ENCODE data around the gene PDK4. TPM values are rescaled to one million over a fixed set of nuclear protein-coding genes. Genes with fewer than 3 reads are reported as not detected.

The PDK4 gene
- total and polyA plus RNA-seq, 7 donors: 174 to 3,046 (median 2,751) TPM

DNA sequence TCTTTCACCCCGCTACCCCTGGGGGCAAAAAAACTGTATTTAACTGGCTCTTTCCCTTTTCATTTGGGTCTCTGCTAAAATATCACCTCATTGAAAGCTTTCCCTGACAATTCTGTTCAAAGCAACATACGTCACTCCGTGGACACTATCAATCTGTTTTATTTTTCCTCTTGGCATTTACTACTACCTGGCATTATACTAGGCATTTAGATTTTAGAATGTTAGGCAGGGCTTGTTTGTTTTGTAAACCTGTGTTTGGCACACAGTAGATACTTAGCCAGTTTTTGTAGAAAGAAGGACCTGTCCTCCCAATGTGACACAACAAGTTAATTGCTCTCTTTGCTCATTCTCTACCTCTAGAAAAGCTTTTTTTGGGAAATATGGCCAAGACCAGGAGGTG, 26.5 kb upstream of the PDK4 start:
- Histone ChIP-seq H3K9me3 (no peaks in the 10 kb centered on the region), H3K36me3 (ENCODE audit: insufficient read depth in 1 of 2, low read depth in 1 of 2) (no peaks in the 10 kb centered on the region), H3K4me3 (no peak overlapping the region), H3K4me1 (peaks cover 3% of the 10 kb centered on the region), H3K27me3 (ENCODE audit: insufficient read depth in 3 of 3, low read length in 2 of 3) (no peaks in the 10 kb centered on the region), H3K27ac (no peak overlapping the region)
- intact Hi-C loops (cut with DNase I): no loop called here
- TF ChIP-seq, protein P1, sequence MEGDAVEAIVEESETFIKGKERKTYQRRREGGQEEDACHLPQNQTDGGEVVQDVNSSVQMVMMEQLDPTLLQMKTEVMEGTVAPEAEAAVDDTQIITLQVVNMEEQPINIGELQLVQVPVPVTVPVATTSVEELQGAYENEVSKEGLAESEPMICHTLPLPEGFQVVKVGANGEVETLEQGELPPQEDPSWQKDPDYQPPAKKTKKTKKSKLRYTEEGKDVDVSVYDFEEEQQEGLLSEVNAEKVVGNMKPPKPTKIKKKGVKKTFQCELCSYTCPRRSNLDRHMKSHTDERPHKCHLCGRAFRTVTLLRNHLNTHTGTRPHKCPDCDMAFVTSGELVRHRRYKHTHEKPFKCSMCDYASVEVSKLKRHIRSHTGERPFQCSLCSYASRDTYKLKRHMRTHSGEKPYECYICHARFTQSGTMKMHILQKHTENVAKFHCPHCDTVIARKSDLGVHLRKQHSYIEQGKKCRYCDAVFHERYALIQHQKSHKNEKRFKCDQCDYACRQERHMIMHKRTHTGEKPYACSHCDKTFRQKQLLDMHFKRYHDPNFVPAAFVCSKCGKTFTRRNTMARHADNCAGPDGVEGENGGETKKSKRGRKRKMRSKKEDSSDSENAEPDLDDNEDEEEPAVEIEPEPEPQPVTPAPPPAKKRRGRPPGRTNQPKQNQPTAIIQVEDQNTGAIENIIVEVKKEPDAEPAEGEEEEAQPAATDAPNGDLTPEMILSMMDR (IDR thresholded peaks at IDR 0.05): no peak
- DNase-seq (no peak), ATAC-seq (no peak)
- WGBS, 3 donors: 90 to 95% (median 93%) methylated on average over 3 of the region's 3 CpGs

DNA sequence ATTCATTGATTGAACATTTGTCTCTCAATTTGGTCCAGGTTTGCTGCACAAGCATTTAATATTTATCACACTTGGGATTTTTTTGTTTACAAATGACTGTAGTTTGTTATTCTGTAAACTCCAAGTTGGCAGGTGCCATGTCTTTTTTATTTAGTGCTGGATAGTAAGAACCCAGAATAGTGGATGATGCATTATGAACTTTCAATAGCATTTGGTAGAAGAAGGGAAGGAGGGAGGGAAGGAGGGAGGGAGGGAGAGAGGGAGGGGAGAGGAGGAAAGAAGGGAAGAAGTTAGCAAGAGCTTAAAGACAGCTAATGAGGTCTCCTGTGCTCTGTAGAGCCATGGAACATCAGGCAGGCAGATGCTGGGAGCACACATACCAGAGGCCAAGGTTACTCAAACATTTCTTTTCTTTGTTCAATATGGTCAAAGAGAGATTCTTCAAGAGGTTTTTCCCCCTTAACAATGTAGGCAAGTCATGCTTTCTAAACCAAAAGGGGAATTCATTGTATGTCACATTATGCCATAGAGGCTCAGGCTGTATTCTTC, 25.8 kb upstream of the PDK4 start:
- TF ChIP-seq, protein P1 (IDR thresholded peaks at IDR 0.05): no peak
- intact Hi-C loops (cut with DNase I): no loop called here
- no peaks in the 10 kb centered on the region for H3K36me3 ChIP-seq (ENCODE audit: insufficient read depth in 1 of 2, low read depth in 1 of 2)
- no peaks in the 10 kb centered on the region for H3K9me3 ChIP-seq
- DNase-seq: no peak
- H3K27ac ChIP-seq: no peak overlapping the region
- ATAC-seq: peak; percentile 69 to 83 (median 76)
- no peak overlapping the region for H3K4me3 ChIP-seq
- H3K4me1 ChIP-seq: peaks cover 3% of the 10 kb centered on the region
- no peaks in the 10 kb centered on the region for H3K27me3 ChIP-seq (ENCODE audit: insufficient read depth in 3 of 3, low read length in 2 of 3)

DNA sequence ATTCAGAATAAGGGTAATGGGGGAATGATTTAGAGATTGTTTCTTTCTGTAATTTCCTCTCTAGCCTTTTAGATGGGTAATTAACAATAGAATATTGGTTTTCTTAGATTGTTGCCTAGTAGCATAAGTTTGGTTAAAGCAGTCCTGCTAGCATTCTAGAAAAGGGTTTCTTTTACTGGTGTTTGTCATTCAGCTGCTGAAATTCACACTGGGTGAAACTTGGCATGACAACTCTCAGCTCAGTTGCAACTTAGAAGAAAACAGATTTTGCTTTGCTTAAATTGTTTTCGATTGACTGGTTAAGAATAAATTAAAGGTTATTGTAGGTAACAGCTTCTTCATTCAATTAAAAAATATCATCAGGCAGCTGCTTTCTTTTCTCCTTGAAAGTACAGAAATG, 25.1 kb upstream of the PDK4 start:
- Histone ChIP-seq H3K27ac (no peak overlapping the region), H3K9me3 (no peaks in the 10 kb centered on the region), H3K36me3 (ENCODE audit: insufficient read depth in 1 of 2, low read depth in 1 of 2) (no peaks in the 10 kb centered on the region), H3K4me1 (peaks cover 3% of the 10 kb centered on the region), H3K4me3 (no peak overlapping the region), H3K27me3 (ENCODE audit: insufficient read depth in 3 of 3, low read length in 2 of 3) (no peaks in the 10 kb centered on the region)
- intact Hi-C loops (cut with DNase I): no loop called here
- ATAC-seq (peak in 2 of 4 donors; percentile 15 to 31), DNase-seq (no peak)
- 24 to 58% (median 31%) methylated on average over 1 of the region's 1 CpG for WGBS, 3 donors
- TF ChIP-seq, protein P1 (IDR thresholded peaks at IDR 0.05): no peak

DNA sequence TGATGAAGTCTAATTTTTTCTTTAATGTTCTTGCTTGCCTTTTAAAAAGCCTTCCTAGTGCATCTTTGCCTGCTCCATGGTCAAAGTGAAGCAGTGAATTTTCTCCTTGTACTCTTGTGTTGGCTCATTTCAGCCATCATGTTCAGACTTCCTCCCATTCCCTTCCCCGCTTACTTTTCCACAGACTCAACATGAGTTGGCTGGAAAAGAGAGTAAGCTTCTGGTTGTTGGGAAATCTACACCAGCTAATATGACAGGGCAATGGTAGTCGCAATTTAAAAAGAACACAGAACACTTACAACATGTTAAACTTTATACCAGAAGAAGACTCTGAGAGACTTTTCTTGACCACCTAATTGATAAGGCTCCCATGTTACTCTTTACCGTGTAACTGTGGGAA, 24.3 kb upstream of the PDK4 start:
- Histone ChIP-seq H3K27me3 (ENCODE audit: insufficient read depth in 3 of 3, low read length in 2 of 3) (no peaks in the 10 kb centered on the region), H3K36me3 (ENCODE audit: insufficient read depth in 1 of 2, low read depth in 1 of 2) (no peaks in the 10 kb centered on the region), H3K9me3 (no peaks in the 10 kb centered on the region), H3K4me3 (no peak overlapping the region), H3K27ac (no peak overlapping the region), H3K4me1 (peaks cover 3% of the 10 kb centered on the region)
- TF ChIP-seq, protein P1 (IDR thresholded peaks at IDR 0.05): no peak
- DNase-seq: no peak
- peak in 3 of 4 donors; percentile 30 to 82 (median 66) for ATAC-seq
- intact Hi-C loops (cut with DNase I): no loop called here
- WGBS, 3 donors: 50 to 94% (median 88%) methylated on average over 3 of the region's 3 CpGs

DNA sequence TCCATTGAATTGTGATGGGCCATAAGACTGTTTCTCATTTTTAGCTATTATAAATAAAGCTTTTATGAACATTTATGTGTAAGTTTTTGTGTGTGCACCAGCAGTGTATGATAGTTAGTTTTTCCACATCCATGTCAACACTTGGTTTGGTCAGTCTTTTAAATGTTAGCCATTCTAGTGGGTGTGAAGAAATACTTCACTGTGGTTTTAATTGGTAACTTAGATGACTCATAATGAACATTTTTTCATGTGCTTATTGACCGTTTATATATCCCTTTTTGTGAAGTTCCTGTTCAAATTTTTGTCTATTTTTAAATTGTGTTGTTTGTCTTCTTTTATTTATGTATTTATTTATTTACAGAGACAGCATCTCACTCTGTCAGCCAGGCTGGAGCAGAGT, 23.6 kb upstream of the PDK4 start:
- H3K9me3 ChIP-seq: no peaks in the 10 kb centered on the region
- no peak overlapping the region for H3K27ac ChIP-seq
- ATAC-seq (no peak), DNase-seq (no peak)
- no peaks in the 10 kb centered on the region for H3K27me3 ChIP-seq (ENCODE audit: insufficient read depth in 3 of 3, low read length in 2 of 3)
- no peak overlapping the region for H3K4me3 ChIP-seq
- WGBS, 3 donors: 68 to 72% (median 69%) methylated on average over 1 of the region's 1 CpG
- TF ChIP-seq, protein P1 (IDR thresholded peaks at IDR 0.05): no peak
- intact Hi-C loops (cut with DNase I): no loop called here
- H3K4me1 ChIP-seq: peaks cover 3% of the 10 kb centered on the region
- no peaks in the 10 kb centered on the region for H3K36me3 ChIP-seq (ENCODE audit: insufficient read depth in 1 of 2, low read depth in 1 of 2)

All from psoas muscle (tissue), 8 donors.